Measurements from ENCODE around the gene ZFP91. TPM values are rescaled to one million over a fixed set of nuclear protein-coding genes. Genes with fewer than 3 reads are reported as not detected.
"Not testable (repeated sequence)": the region's sequence is repeated elsewhere in the genome, so short reads cannot be mapped to it uniquely, and the experiment has no call there.

Gene ZFP91, protein sequence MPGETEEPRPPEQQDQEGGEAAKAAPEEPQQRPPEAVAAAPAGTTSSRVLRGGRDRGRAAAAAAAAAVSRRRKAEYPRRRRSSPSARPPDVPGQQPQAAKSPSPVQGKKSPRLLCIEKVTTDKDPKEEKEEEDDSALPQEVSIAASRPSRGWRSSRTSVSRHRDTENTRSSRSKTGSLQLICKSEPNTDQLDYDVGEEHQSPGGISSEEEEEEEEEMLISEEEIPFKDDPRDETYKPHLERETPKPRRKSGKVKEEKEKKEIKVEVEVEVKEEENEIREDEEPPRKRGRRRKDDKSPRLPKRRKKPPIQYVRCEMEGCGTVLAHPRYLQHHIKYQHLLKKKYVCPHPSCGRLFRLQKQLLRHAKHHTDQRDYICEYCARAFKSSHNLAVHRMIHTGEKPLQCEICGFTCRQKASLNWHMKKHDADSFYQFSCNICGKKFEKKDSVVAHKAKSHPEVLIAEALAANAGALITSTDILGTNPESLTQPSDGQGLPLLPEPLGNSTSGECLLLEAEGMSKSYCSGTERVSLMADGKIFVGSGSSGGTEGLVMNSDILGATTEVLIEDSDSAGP
- total RNA-seq = 81.6 TPM

DNA sequence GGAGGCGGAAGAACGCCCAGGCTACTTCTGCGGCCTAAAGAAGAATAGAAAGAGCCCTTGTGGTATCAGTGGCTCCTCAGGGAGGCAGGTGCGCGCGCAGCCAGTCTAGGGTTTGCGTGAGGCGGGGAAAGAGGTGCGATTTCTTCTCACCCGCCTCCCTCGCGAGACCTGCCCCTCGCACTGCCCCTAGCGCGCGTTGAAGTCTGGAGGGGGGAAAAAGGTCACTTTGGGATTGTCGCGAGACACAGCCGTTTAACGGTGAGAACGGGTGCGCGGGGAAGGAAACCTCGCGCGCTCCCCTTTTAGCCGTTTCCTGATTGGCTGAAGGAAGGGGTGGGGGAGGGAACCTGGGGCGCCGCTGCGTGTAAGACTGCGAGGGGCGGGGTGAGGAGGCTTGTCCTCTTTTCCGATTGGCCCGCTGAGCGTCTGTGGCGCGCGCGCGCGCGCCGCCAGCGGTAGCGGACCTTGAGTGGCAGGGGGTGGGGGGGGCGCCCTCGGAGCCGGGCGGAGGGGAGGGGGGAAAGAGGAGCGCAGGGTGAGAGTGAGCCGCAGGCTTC, at the start of gene ZFP91:
TSS of gene ZFP91 (plus strand) at position 429 of the 557 bp plus-strand sequence. CDS start 219 bp downstream, outside the sequence.
- Histone ChIP-seq H3K4me1 (ENCODE audit: insufficient read depth, low read length) (peaks cover 57% of the 10 kb centered on the region), H3K27me3 (ENCODE audit: insufficient read depth, low read length) (no peaks in the 10 kb centered on the region), H3K4me3 (ENCODE audit: low read length) (peak within 1 kb of the TSS; percentile 87), H3K9me3 (ENCODE audit: low read depth, low read length) (no peaks in the 10 kb centered on the region)

- Histone ChIP-seq H3K4me1 (ENCODE audit: insufficient read depth, low read length) (peaks cover 30% of the 10 kb centered on the region), H3K27me3 (ENCODE audit: insufficient read depth, low read length) (no peaks in the 10 kb centered on the region), H3K4me3 (ENCODE audit: low read length) (no peak overlapping the region), H3K9me3 (ENCODE audit: low read depth, low read length) (no peaks in the 10 kb centered on the region)
These were observed 48.6 kb upstream of the ZFP91 start for GRCh38 chr11:58530236-58530635.

GRCh38 chr11:58531865-58532341, 47.0 kb upstream of the ZFP91 start:
- H3K4me1 ChIP-seq (ENCODE audit: insufficient read depth, low read length) = peaks cover 17% of the 10 kb centered on the region
- no peaks in the 10 kb centered on the region for H3K27me3 ChIP-seq (ENCODE audit: insufficient read depth, low read length)
- H3K9me3 ChIP-seq (ENCODE audit: low read depth, low read length) = no peaks in the 10 kb centered on the region
- H3K4me3 ChIP-seq (ENCODE audit: low read length) = no peak overlapping the region

GRCh38 chr11:58546841-58547240, 32.0 kb upstream of the ZFP91 start:
- H3K4me1 ChIP-seq (ENCODE audit: insufficient read depth, low read length) = no peaks in the 10 kb centered on the region
- H3K9me3 ChIP-seq (ENCODE audit: low read depth, low read length) = no peaks in the 10 kb centered on the region
- H3K4me3 ChIP-seq (ENCODE audit: low read length) = no peak overlapping the region
- no peaks in the 10 kb centered on the region for H3K27me3 ChIP-seq (ENCODE audit: insufficient read depth, low read length)

DNA sequence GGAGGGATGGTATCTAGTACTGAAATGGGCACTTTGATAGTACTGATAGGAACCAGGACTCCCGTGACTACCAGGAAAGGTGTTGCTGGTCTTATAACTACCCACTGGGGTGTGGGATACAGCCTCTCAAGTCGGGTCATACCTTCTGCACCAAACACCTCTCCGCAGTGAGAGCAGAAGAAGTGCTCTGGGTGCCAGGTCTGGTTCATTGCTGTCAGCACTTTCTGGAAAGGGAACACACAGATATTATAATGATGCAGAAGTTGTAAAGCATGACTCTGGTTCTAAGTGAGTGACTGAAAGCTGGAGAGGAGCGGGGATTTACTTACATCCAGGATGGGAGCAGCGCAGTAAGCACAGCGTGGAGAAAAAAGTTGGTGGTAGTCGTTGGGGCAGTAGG, 29.2 kb upstream of the ZFP91 start:
- no peaks in the 10 kb centered on the region for H3K4me1 ChIP-seq (ENCODE audit: insufficient read depth, low read length)
- no peaks in the 10 kb centered on the region for H3K27me3 ChIP-seq (ENCODE audit: insufficient read depth, low read length)
- no peaks in the 10 kb centered on the region for H3K9me3 ChIP-seq (ENCODE audit: low read depth, low read length)
- no peak overlapping the region for H3K4me3 ChIP-seq (ENCODE audit: low read length)

GRCh38 chr11:58560842-58561241, 18.0 kb upstream of the ZFP91 start:
- Histone ChIP-seq H3K9me3 (ENCODE audit: low read depth, low read length) (no peaks in the 10 kb centered on the region), H3K27me3 (ENCODE audit: insufficient read depth, low read length) (no peaks in the 10 kb centered on the region), H3K4me3 (ENCODE audit: low read length) (no peak overlapping the region), H3K4me1 (ENCODE audit: insufficient read depth, low read length) (peaks cover 20% of the 10 kb centered on the region)

GRCh38 chr11:58561394-58562098, 17.3 kb upstream of the ZFP91 start:
- Histone ChIP-seq H3K27me3 (ENCODE audit: insufficient read depth, low read length) (no peaks in the 10 kb centered on the region), H3K4me1 (ENCODE audit: insufficient read depth, low read length) (peaks cover 20% of the 10 kb centered on the region), H3K4me3 (ENCODE audit: low read length) (no peak overlapping the region), H3K9me3 (ENCODE audit: low read depth, low read length) (no peaks in the 10 kb centered on the region)

DNA sequence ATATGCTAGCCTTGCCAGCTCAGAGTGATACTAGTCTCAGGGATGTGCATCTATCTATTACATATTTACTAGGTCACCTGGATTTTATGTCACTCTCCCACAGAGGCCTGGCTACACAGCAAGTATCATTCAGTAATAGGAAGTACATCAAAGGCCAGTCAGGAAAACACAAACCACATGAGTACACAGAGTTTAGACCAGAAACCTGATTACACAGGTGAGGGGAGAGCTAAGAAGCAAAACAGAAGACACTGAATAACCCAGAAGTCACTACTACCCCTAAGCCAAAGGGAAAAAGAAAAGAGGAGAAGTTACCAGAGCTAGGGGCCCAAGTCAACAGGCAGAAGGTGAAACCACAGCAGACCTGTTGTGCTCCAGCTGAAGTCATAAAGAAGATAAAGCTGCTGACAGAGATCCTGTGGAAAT, 16.5 kb upstream of the ZFP91 start:
- H3K4me3 ChIP-seq (ENCODE audit: low read length) = no peak overlapping the region
- no peaks in the 10 kb centered on the region for H3K27me3 ChIP-seq (ENCODE audit: insufficient read depth, low read length)
- H3K9me3 ChIP-seq (ENCODE audit: low read depth, low read length) = no peaks in the 10 kb centered on the region
- peaks cover 20% of the 10 kb centered on the region for H3K4me1 ChIP-seq (ENCODE audit: insufficient read depth, low read length)

DNA sequence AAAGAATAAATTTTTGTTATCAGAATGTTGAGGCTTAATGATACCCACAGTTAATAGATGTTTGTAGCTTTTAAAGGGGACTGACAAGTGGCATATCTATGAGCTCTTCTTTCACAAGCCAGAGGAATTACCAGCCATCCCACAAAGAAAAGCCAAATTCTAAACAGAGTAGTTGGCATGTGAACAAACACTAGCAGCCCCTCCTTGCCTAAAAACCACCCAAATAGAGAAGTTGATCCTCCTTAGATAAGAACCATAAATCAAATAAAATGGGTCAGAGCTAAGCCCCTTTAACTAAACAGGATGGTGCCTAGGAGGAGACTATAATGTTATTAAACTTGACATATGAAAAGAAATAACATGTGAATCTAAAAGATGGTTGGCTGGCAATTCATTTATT, 14.6 kb upstream of the ZFP91 start:
- Histone ChIP-seq H3K27me3 (ENCODE audit: insufficient read depth, low read length) (no peaks in the 10 kb centered on the region), H3K4me1 (ENCODE audit: insufficient read depth, low read length) (peaks cover 31% of the 10 kb centered on the region)

GRCh38 chr11:58567889-58568512, 10.9 kb upstream of the ZFP91 start:
- Histone ChIP-seq H3K4me1 (ENCODE audit: insufficient read depth, low read length) (peaks cover 31% of the 10 kb centered on the region), H3K4me3 (ENCODE audit: low read length) (no peak overlapping the region), H3K27me3 (ENCODE audit: insufficient read depth, low read length) (no peaks in the 10 kb centered on the region), H3K9me3 (ENCODE audit: low read depth, low read length) (no peaks in the 10 kb centered on the region)

More for the DNA sequence above, 14.6 kb upstream of the ZFP91 start:
- no peak overlapping the region for H3K4me3 ChIP-seq (ENCODE audit: low read length)
- no peaks in the 10 kb centered on the region for H3K9me3 ChIP-seq (ENCODE audit: low read depth, low read length)

DNA sequence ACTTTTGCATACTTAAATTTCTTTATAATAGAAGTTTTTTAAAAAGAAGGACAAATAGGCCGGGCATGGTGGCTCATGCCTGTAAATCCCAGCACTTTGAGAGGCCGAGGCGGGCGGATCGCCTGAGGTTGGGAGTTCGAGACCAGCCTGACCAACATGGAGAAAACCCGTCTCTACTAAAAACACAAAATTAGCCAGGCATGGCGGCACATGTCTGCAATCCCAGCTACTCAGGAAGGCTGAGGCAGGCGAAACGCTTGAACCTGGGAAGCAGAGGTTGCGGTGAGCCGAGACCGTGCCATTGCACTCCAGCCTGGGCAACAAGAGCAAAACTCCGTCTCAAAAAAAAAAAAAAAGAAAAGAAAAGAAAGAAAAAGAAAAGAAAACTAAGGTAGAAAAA, 6.0 kb upstream of the ZFP91 start:
- Histone ChIP-seq H3K4me1 (ENCODE audit: insufficient read depth, low read length) (peaks cover 62% of the 10 kb centered on the region), H3K4me3 (ENCODE audit: low read length) (peak overlapping the region; percentile 51)
- not testable (repeated sequence) for H3K27me3 ChIP-seq (ENCODE audit: insufficient read depth, low read length); H3K9me3 ChIP-seq (ENCODE audit: low read depth, low read length)

GRCh38 chr11:58573451-58574104, 5.3 kb upstream of the ZFP91 start:
- Histone ChIP-seq H3K27me3 (ENCODE audit: insufficient read depth, low read length) (no peaks in the 10 kb centered on the region), H3K4me3 (ENCODE audit: low read length) (peak overlapping the region; percentile 51), H3K4me1 (ENCODE audit: insufficient read depth, low read length) (peaks cover 55% of the 10 kb centered on the region), H3K9me3 (ENCODE audit: low read depth, low read length) (no peaks in the 10 kb centered on the region)

GRCh38 chr11:58574881-58575280, 4.0 kb upstream of the ZFP91 start:
- H3K27me3 ChIP-seq (ENCODE audit: insufficient read depth, low read length) = no peaks in the 10 kb centered on the region
- peaks cover 52% of the 10 kb centered on the region for H3K4me1 ChIP-seq (ENCODE audit: insufficient read depth, low read length)
- H3K4me3 ChIP-seq (ENCODE audit: low read length) = peak overlapping the region; percentile 51
- H3K9me3 ChIP-seq (ENCODE audit: low read depth, low read length) = no peaks in the 10 kb centered on the region

- Histone ChIP-seq H3K4me3 (ENCODE audit: low read length) (peak within 1 kb of the TSS; percentile 51), H3K4me1 (ENCODE audit: insufficient read depth, low read length) (peaks cover 55% of the 10 kb centered on the region), H3K9me3 (ENCODE audit: low read depth, low read length) (no peaks in the 10 kb centered on the region), H3K27me3 (ENCODE audit: insufficient read depth, low read length) (no peaks in the 10 kb centered on the region)
These were observed 3.4 kb upstream of the ZFP91 start, which contains the start of gene LPXN for GRCh38 chr11:58575377-58576020. LPXN (minus strand) TSS chr11:58575856; CDS start chr11:58575772, 84 bp downstream.

Data from mononuclear cell (primary cell).